PC-9 (cell line): ENCODE data around the gene C3.

Experiments used
- CTCF ChIP-seq: fragments of 200-600 bp; sonication (generic); conservative IDR thresholded peaks from 2 replicates; pipeline ENCODE4 v1.6.1; 2017; ENCODE audit warnings: mixed run types, antibody characterized with exemption, mild to moderate bottlenecking, moderate library complexity
- EZH2 ChIP-seq: fragments of 200-600 bp; sonication (generic); IDR thresholded peaks from 2 replicates; pipeline ENCODE4 v1.8.0; 2017; ENCODE audit warnings: antibody characterized with exemption, low read depth

DNA sequence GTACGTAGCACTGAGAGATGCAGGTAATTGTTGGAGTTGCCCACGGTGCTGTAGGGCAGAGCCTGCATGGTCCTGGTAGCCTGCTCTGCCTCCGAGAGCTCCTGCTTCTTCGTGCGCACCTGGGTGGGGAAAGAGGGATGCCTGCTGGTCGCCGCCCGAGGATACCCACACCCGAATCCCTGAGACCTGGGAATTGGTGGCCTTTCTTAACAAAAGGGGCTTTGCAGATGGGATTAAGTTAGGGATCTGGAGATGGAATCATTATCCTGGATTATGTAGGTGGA lies 9.4 kb downstream of the C3 start:
- TF ChIP-seq CTCF (no peak), EZH2 (no peak)
